Brain microvascular endothelial cell (primary cell): ENCODE results near the gene ZIC2.
"Not testable (repeated sequence)": the region's sequence is repeated elsewhere in the genome, so short reads cannot be mapped to it uniquely, and the experiment has no call there.

Experiments used
- DNase-seq: peaks from one replicate; pipeline ENCODE4 v3.0.0-alpha.2; 2020
- H3K27ac ChIP-seq: fragments of 250-450 bp; sonication (Bioruptor Pico); 2 replicates; pipeline ENCODE4 v1.5.1; 2020; ENCODE audit warnings: mild to moderate bottlenecking, moderate library complexity
- H3K27me3 ChIP-seq: fragments of 250-450 bp; sonication (Bioruptor Pico); replicated peaks from 2 replicates; pipeline ENCODE4 v1.5.1; 2020; ENCODE audit warnings: mild to moderate bottlenecking
- H3K36me3 ChIP-seq: fragments of 250-450 bp; sonication (Bioruptor Pico); replicated peaks from 2 replicates; pipeline ENCODE4 v1.5.1; 2020; ENCODE audit warnings: mild to moderate bottlenecking
- H3K4me3 ChIP-seq: 2 replicates; pipeline ENCODE4 v1.5.1; 2011; ENCODE audit warnings: low read depth, mild to moderate bottlenecking, control low read depth, low read length, moderate library complexity
- CTCF ChIP-seq: IDR thresholded peaks from 2 replicates; pipeline ENCODE4 v1.5.1; 2011; ENCODE audit warnings: low read depth, mild to moderate bottlenecking, moderate library complexity, low read length, control low read depth, inconsistent platforms; ENCODE audit errors: missing control alignments
- in situ Hi-C: cut with HindIII; loops from 2 replicates; pipeline ENCODE4 v1.10.0; 2017; ENCODE audit warnings: low sequenced_read_pairs, low pct_ligation_motif_present

The ZIC2 gene

GRCh38 chr13:99949679-99950413 lies 31.7 kb upstream of the ZIC2 start:
- H3K4me3 ChIP-seq: no peak overlapping the region
- DNase-seq: no peak
- no peak for TF ChIP-seq CTCF
- H3K36me3 ChIP-seq: no peaks in the 10 kb centered on the region
- no peak overlapping the region for H3K27ac ChIP-seq
- no peaks in the 10 kb centered on the region for H3K27me3 ChIP-seq
- in situ Hi-C loops: no loop called here

- in situ Hi-C loops, DNase-seq, H3K27me3 ChIP-seq, H3K36me3 ChIP-seq, H3K27ac ChIP-seq, H3K4me3 ChIP-seq: not testable (repeated sequence)
These were observed 29.9 kb upstream of the ZIC2 start for GRCh38 chr13:99951666-99952065.

- Histone ChIP-seq H3K27ac (no peak overlapping the region), H3K36me3 (no peaks in the 10 kb centered on the region), H3K4me3 (no peak overlapping the region), H3K27me3 (peaks cover 3% of the 10 kb centered on the region)
- in situ Hi-C loops: no loop called here
- TF ChIP-seq CTCF: no peak
- DNase-seq: no peak
These were observed 28.3 kb upstream of the ZIC2 start for GRCh38 chr13:99953138-99953755.

- Histone ChIP-seq H3K27me3 (peaks cover 7% of the 10 kb centered on the region), H3K36me3 (no peaks in the 10 kb centered on the region), H3K27ac (no peak overlapping the region), H3K4me3 (no peak overlapping the region)
- TF ChIP-seq CTCF: no peak
- DNase-seq: no peak
- in situ Hi-C loops: no loop called here
These were observed 26.4 kb upstream of the ZIC2 start for GRCh38 chr13:99955107-99955746.

GRCh38 chr13:99955747-99956472 lies 25.7 kb upstream of the ZIC2 start:
- DNase-seq: peak; percentile 16
- Histone ChIP-seq H3K36me3 (no peaks in the 10 kb centered on the region), H3K27ac (no peak overlapping the region), H3K4me3 (peak overlapping the region; percentile 22), H3K27me3 (peaks cover 7% of the 10 kb centered on the region)
- TF ChIP-seq CTCF: no peak
- in situ Hi-C loops: no loop called here
